Upper lobe of left lung (tissue), 6 donors: Measurements from ENCODE around the gene SPTBN1. TPM values are rescaled to one million over a fixed set of nuclear protein-coding genes. Genes with fewer than 3 reads are reported as not detected.

Experiments used
- ATAC-seq, 2 donors: fragments of 200-7000 bp; cut with Tn5 transposase; one replicate each; pipeline ENCODE4 v1.9.1; 2022; ENCODE audit warnings: mild to moderate bottlenecking in 2 of 2, moderate library complexity in 2 of 2; ENCODE audit not compliant: low FRiP score in 2 of 2
- DNase-seq, 2 donors: peaks; one replicate each; pipeline ENCODE4 v3.0.0-alpha.2; 2019 to 2020
- H3K27ac ChIP-seq, 4 donors: fragments of 200-600 bp; sonication (generic); one replicate each; pipeline ENCODE4 v1.5.1; 2016 to 2019
- H3K27me3 ChIP-seq, 4 donors: fragments of 200-600 bp; sonication (generic); one replicate each; pipeline ENCODE4 v1.5.1; 2017 to 2019
- H3K36me3 ChIP-seq, 4 donors: fragments of 200-600 bp; sonication (generic); one replicate each; pipeline ENCODE4 v1.5.1; 2016 to 2019
- H3K4me1 ChIP-seq, 4 donors: fragments of 200-600 bp; sonication (generic); one replicate each; pipeline ENCODE4 v1.5.1; 2018 to 2019
- H3K4me3 ChIP-seq, 4 donors: fragments of 200-600 bp; sonication (generic); one replicate each; pipeline ENCODE4 v1.5.1; 2017 to 2019; ENCODE audit warnings: mild to moderate bottlenecking in 2 of 4, moderate library complexity in 1 of 4
- H3K9me3 ChIP-seq, 4 donors: fragments of 200-600 bp; sonication (generic); one replicate each; pipeline ENCODE4 v1.5.1; 2018 to 2019
- CTCF ChIP-seq, 6 experiments: fragments of 450-650 bp in 4 of 6; fragments of 200-600 bp in 2 of 6; sonication (generic) in 2 of 6; IDR thresholded peaks; one replicate each; pipeline ENCODE4 v1.5.1; 2016 to 2019; ENCODE audit warnings: antibody characterized with exemption in 6 of 6
- EP300 ChIP-seq, 4 donors: sonication (generic); formaldehyde crosslinking; IDR thresholded peaks; one replicate each; pipeline ENCODE4 v1.5.1; 2017; ENCODE audit warnings: antibody characterized with exemption in 4 of 4, control low read depth in 2 of 4
- POLR2A ChIP-seq, 4 donors: fragments of 450-650 bp; IDR thresholded peaks; one replicate each; pipeline ENCODE4 v1.5.1; 2016 to 2017; ENCODE audit warnings: antibody characterized with exemption in 4 of 4, mild to moderate bottlenecking in 2 of 4
- POLR2AphosphoS5 ChIP-seq, 2 donors: sonication (generic); formaldehyde crosslinking; IDR thresholded peaks; one replicate each; pipeline ENCODE4 v1.5.1; 2017; ENCODE audit warnings: antibody characterized with exemption in 2 of 2
- WGBS, 2 donors: methylation state at CpG; one replicate each; pipeline ENCODE4 v1.1.5; 2017 to 2018; 5-methylcytosine and 5-hydroxymethylcytosine counted together
- total RNA-seq, 6 donors: library from RNA; depleted of rRNA in 4 of 6; stranded (reverse); fragments of >200 nt in 4 of 6; gene quantifications; one replicate each; pipeline versions ENCODE4 v1.1.0 to v1.2.1, GENCODE V29; 2016 to 2021
- donor health status: DM: no; HTN: no; CAD: no; lungs with moderate emphysema.
- donor health status: DM: no; HTN: yes; CAD: no; lungs with severe emphysema.

SPTBN1 gene
- total RNA-seq, 6 donors from 2014 or later = 449 to 911 (median 654) TPM

- Histone ChIP-seq H3K4me3 (no peak overlapping the region), H3K27ac (peak overlapping the region in 1 of 4 donors; percentile 8), H3K9me3 (no peaks in the 10 kb centered on the region), H3K4me1 (peaks cover 0 to 9% (median 7%) of the 10 kb centered on the region in 4 donors), H3K36me3 (no peaks in the 10 kb centered on the region), H3K27me3 (no peaks in the 10 kb centered on the region)
- TF ChIP-seq POLR2AphosphoS5 (IDR thresholded peaks at IDR 0.05) = no peak
- no peak for TF ChIP-seq POLR2A (IDR thresholded peaks at IDR 0.05)
- DNase-seq (no peak), ATAC-seq (no peak)
Measured at GRCh38 chr2:54446122-54446521, 10.0 kb upstream of the SPTBN1 start.

GRCh38 chr2:54446625-54447024, 9.5 kb upstream of the SPTBN1 start:
- Histone ChIP-seq H3K4me1 (peaks cover 0 to 9% (median 7%) of the 10 kb centered on the region in 4 donors), H3K9me3 (no peaks in the 10 kb centered on the region), H3K36me3 (no peaks in the 10 kb centered on the region), H3K4me3 (no peak overlapping the region), H3K27ac (no peak overlapping the region), H3K27me3 (no peaks in the 10 kb centered on the region)
- TF ChIP-seq EP300 (IDR thresholded peaks at IDR 0.05) (no peak), CTCF (IDR thresholded peaks at IDR 0.05) (no peak), POLR2AphosphoS5 (IDR thresholded peaks at IDR 0.05) (no peak), POLR2A (IDR thresholded peaks at IDR 0.05) (no peak)
- 44 to 58% methylated on average over 2 of the region's 2 CpGs for WGBS, 2 donors
- DNase-seq (no peak), ATAC-seq (no peak)

GRCh38 chr2:54454548-54455130, 1.5 kb upstream of the SPTBN1 start:
- peak overlapping the region; percentile 95 to 97 (median 97) for H3K27ac ChIP-seq
- H3K9me3 ChIP-seq = no peaks in the 10 kb centered on the region
- H3K27me3 ChIP-seq = peaks cover 0 to 11% (median 1%) of the 10 kb centered on the region in 4 donors
- H3K4me1 ChIP-seq = peaks cover 6 to 49% (median 13%) of the 10 kb centered on the region in 4 donors
- H3K4me3 ChIP-seq = peak overlapping the region in 3 of 4 donors; percentile 81 to 91 (median 85)
- TF ChIP-seq POLR2AphosphoS5 (IDR thresholded peaks at IDR 0.05) (no peak), POLR2A (IDR thresholded peaks at IDR 0.05) (no peak), EP300 (IDR thresholded peaks at IDR 0.05) (no peak), CTCF (IDR thresholded peaks at IDR 0.05) (no peak)
- 28 to 32% methylated on average over 4 of the region's 4 CpGs for WGBS, 2 donors
- ATAC-seq = no peak
- no peak for DNase-seq
- no peaks in the 10 kb centered on the region for H3K36me3 ChIP-seq

- 3 to 5% methylated on average over 8 to 20 of the region's 20 CpGs for WGBS, 2 donors
- peak in 1 of 2 donors; percentile 51 for ATAC-seq
- TF ChIP-seq EP300 (IDR thresholded peaks at IDR 0.05) = no peak
- peak; percentile 45 to 47 for TF ChIP-seq POLR2AphosphoS5 (IDR thresholded peaks at IDR 0.05)
- TF ChIP-seq POLR2A (IDR thresholded peaks at IDR 0.05) = peak in 1 of 4 donors; percentile 36
- TF ChIP-seq CTCF (IDR thresholded peaks at IDR 0.05) = no peak
- DNase-seq = peak; percentile 31 to 85
- H3K36me3 ChIP-seq = no peaks in the 10 kb centered on the region
- peaks cover 0 to 11% (median 1%) of the 10 kb centered on the region in 4 donors for H3K27me3 ChIP-seq
- peak overlapping the region; percentile 95 to 97 (median 97) for H3K27ac ChIP-seq
- peak overlapping the region; percentile 44 to 91 (median 83) for H3K4me3 ChIP-seq
- H3K9me3 ChIP-seq = no peaks in the 10 kb centered on the region
- peaks cover 11 to 54% (median 15%) of the 10 kb centered on the region in 4 donors for H3K4me1 ChIP-seq
Measured at GRCh38 chr2:54455131-54455562, 980 bp upstream of the SPTBN1 start.

GRCh38 chr2:54456362-54456611, 160 bp downstream of the SPTBN1 start:
- WGBS, 2 donors = no CpG with 5 or more reads among the region's 30 CpGs
- TF ChIP-seq POLR2A (IDR thresholded peaks at IDR 0.05) (no peak), EP300 (IDR thresholded peaks at IDR 0.05) (no peak), CTCF (IDR thresholded peaks at IDR 0.05) (no peak), POLR2AphosphoS5 (IDR thresholded peaks at IDR 0.05) (no peak)
- no peak for ATAC-seq
- peaks cover 0 to 11% (median 1%) of the 10 kb centered on the region in 4 donors for H3K27me3 ChIP-seq
- no peaks in the 10 kb centered on the region for H3K9me3 ChIP-seq
- H3K4me3 ChIP-seq = peak overlapping the region; percentile 81 to 91 (median 87)
- DNase-seq = no peak
- peak overlapping the region; percentile 95 to 97 (median 97) for H3K27ac ChIP-seq
- H3K36me3 ChIP-seq = no peaks in the 10 kb centered on the region
- H3K4me1 ChIP-seq = peaks cover 16 to 63% (median 18%) of the 10 kb centered on the region in 4 donors
